IMR-90 (cell line): ENCODE measurements around the gene RND1. TPM values are rescaled to one million over a fixed set of nuclear protein-coding genes. Genes with fewer than 3 reads are reported as not detected.

Experiments used
- ATAC-seq: fragments of 200-7000 bp; cut with Tn5 transposase; 2 replicates; pipeline ENCODE4 v1.9.1; 2020; ENCODE audit warnings: low read depth, mild to moderate bottlenecking, moderate library complexity
- BruUV-seq: library from RNA; stranded (reverse); fragments of 400-500 nt; replicated peaks from 2 replicates; lab custom pipeline; 2021; lab: Mats Ljungman, UMichigan
- CTCF ChIA-PET: fragments of 300-600 bp; formaldehyde crosslinking; extraction: SDS; loops from one replicate; lab custom pipeline; 2021; ENCODE audit warnings: antibody characterized with exemption; lab: Yijun Ruan, JAX
- POLR2A ChIA-PET: fragments of 300-600 bp; sonication (Branson Sonifier 250); formaldehyde crosslinking; loops from one replicate; lab custom pipeline; 2022; ENCODE audit warnings: antibody characterized with exemption; ENCODE audit not compliant: unreplicated experiment; lab: Charles Lee
- DNase-seq: peaks from one replicate; pipeline ENCODE4 v3.0.0; 2013
- H2AFZ ChIP-seq: replicated peaks from 2 replicates; pipeline ENCODE3; 2013; ENCODE audit warnings: low read length, mild to moderate bottlenecking; ENCODE audit not compliant: poor library complexity
- H2AK5ac ChIP-seq: 2 replicates; pipeline ENCODE4 v1.6.1; 2013; ENCODE audit warnings: low read depth, low read length, inconsistent platforms
- H2AK9ac ChIP-seq: replicated peaks from 2 replicates; pipeline ENCODE3; 2013; ENCODE audit warnings: mild to moderate bottlenecking, low read depth, low read length, moderate library complexity; ENCODE audit not compliant: poor library complexity
- H2BK120ac ChIP-seq: 2 replicates; pipeline ENCODE4 v1.6.1; 2013; ENCODE audit warnings: low read depth, low read length, inconsistent platforms
- H2BK15ac ChIP-seq: 3 replicates; pipeline ENCODE4 v1.6.1; 2013; ENCODE audit warnings: low read depth, low read length, inconsistent platforms
- H2BK20ac ChIP-seq: 2 replicates; pipeline ENCODE4 v1.6.1; 2013; ENCODE audit warnings: low read depth, mild to moderate bottlenecking, inconsistent platforms, low read length, moderate library complexity
- H2BK5ac ChIP-seq: 2 replicates; pipeline ENCODE4 v1.6.1; 2013; ENCODE audit warnings: mild to moderate bottlenecking, low read depth, low read length, inconsistent platforms; ENCODE audit not compliant: poor library complexity, severe bottlenecking
- H3K14ac ChIP-seq: replicated peaks from 2 replicates; pipeline ENCODE4 v1.6.1; 2013; ENCODE audit warnings: low read depth, low read length, inconsistent platforms
- H3K18ac ChIP-seq: 2 replicates; pipeline ENCODE4 v1.6.1; 2013; ENCODE audit warnings: low read depth, low read length, control low read depth
- H3K23ac ChIP-seq: 2 replicates; pipeline ENCODE4 v1.6.1; 2013; ENCODE audit warnings: low read depth, low read length, inconsistent platforms
- H3K27ac ChIP-seq: 2 replicates; pipeline ENCODE4 v1.5.1; 2013; ENCODE audit warnings: mild to moderate bottlenecking, control low read depth, low read length; ENCODE audit not compliant: insufficient read depth
- H3K27me3 ChIP-seq: 2 replicates; pipeline ENCODE4 v1.6.1; 2013; ENCODE audit warnings: low read length; ENCODE audit not compliant: control insufficient read depth, insufficient read depth
- H3K36me3 ChIP-seq: 2 replicates; pipeline ENCODE4 v1.6.1; 2013; ENCODE audit warnings: low read length, mixed read lengths; ENCODE audit not compliant: control insufficient read depth, insufficient read depth
- H3K4ac ChIP-seq: 2 replicates; pipeline ENCODE4 v1.6.1; 2013; ENCODE audit warnings: low read depth, low read length, inconsistent platforms
- H3K4me1 ChIP-seq: 2 replicates; pipeline ENCODE4 v1.6.1; 2013; ENCODE audit warnings: low read length, mixed read lengths; ENCODE audit not compliant: control insufficient read depth, insufficient read depth
- H3K4me2 ChIP-seq: 2 replicates; pipeline ENCODE4 v1.6.1; 2013; ENCODE audit warnings: low read depth, mild to moderate bottlenecking, control low read depth, low read length, moderate library complexity
- H3K4me3 ChIP-seq: 2 replicates; pipeline ENCODE4 v1.5.1; 2013; ENCODE audit warnings: low read depth, mild to moderate bottlenecking, control low read depth, low read length, moderate library complexity; ENCODE audit not compliant: insufficient read depth
- H3K56ac ChIP-seq: 2 replicates; pipeline ENCODE4 v1.6.1; 2013; ENCODE audit warnings: low read length, inconsistent platforms; ENCODE audit not compliant: insufficient read depth; ENCODE audit errors: extremely low read depth
- H3K79me1 ChIP-seq, 2 experiments: 2 replicates each; pipeline ENCODE4 v1.6.1; 2013; ENCODE audit warnings: low read length in 2 of 2, inconsistent platforms in 1 of 2, low read depth in 1 of 2
- H3K9ac ChIP-seq: 2 replicates; pipeline ENCODE4 v1.6.1; 2013; ENCODE audit warnings: low read depth, low read length, control low read depth
- H3K9me1 ChIP-seq: 2 replicates; pipeline ENCODE4 v1.6.1; 2013; ENCODE audit warnings: low read length, inconsistent platforms; ENCODE audit not compliant: insufficient read depth
- H3K9me3 ChIP-seq: 2 replicates; pipeline ENCODE4 v1.6.1; 2013; ENCODE audit warnings: low read length; ENCODE audit not compliant: control insufficient read depth, insufficient read depth
- H4K20me1 ChIP-seq: 2 replicates; pipeline ENCODE4 v1.6.1; 2013; ENCODE audit warnings: low read length, inconsistent platforms; ENCODE audit not compliant: insufficient read depth
- H4K5ac ChIP-seq: 2 replicates; pipeline ENCODE4 v1.6.1; 2013; ENCODE audit warnings: mild to moderate bottlenecking, low read depth, low read length, control low read depth
- H4K8ac ChIP-seq, 2 experiments: 2 replicates each; pipeline ENCODE4 v1.6.1; 2013; ENCODE audit warnings: low read depth in 2 of 2, low read length in 2 of 2, control low read depth in 1 of 2, inconsistent platforms in 1 of 2
- H4K91ac ChIP-seq: 2 replicates; pipeline ENCODE4 v1.6.1; 2013; ENCODE audit warnings: low read depth, low read length, inconsistent platforms; ENCODE audit not compliant: insufficient read depth
- BHLHE40 ChIP-seq: fragments of 150-350 bp; IDR thresholded peaks from 2 replicates; pipeline ENCODE4 v1.6.1; 2016; ENCODE audit warnings: mild to moderate bottlenecking, low read depth, low read length
- CEBPB ChIP-seq: IDR thresholded peaks from 2 replicates; pipeline ENCODE4 v1.6.1; 2012; ENCODE audit warnings: low read depth, low read length, improper control_type of control experiment
- MAFK ChIP-seq: IDR thresholded peaks from 2 replicates; pipeline ENCODE4 v1.6.1; 2012; ENCODE audit warnings: low read depth, low read length, improper control_type of control experiment
- MAZ ChIP-seq: IDR thresholded peaks from 2 replicates; pipeline ENCODE4 v1.6.1; 2012; ENCODE audit warnings: low read depth, mild to moderate bottlenecking, low read length, improper control_type of control experiment, moderate library complexity, borderline replicate concordance
- NFE2L2 ChIP-seq: fragments of 150-350 bp; IDR thresholded peaks from 2 replicates; pipeline ENCODE4 v1.6.1; 2016; ENCODE audit warnings: low read depth, mild to moderate bottlenecking, low read length
- POLR2A ChIP-seq: IDR thresholded peaks from 2 replicates; pipeline ENCODE4 v1.6.1; 2012; ENCODE audit warnings: mild to moderate bottlenecking, low read depth, low read length
- RAD21 ChIP-seq: IDR thresholded peaks from 2 replicates; pipeline ENCODE4 v1.6.1; 2012; ENCODE audit warnings: low read length, improper control_type of control experiment
- RCOR1 ChIP-seq: IDR thresholded peaks from 2 replicates; pipeline ENCODE4 v1.6.1; 2012; ENCODE audit warnings: mild to moderate bottlenecking, low read length, improper control_type of control experiment; ENCODE audit not compliant: insufficient replicate concordance
- SMC3 ChIP-seq: fragments of 150-350 bp; IDR thresholded peaks from 2 replicates; pipeline ENCODE4 v1.6.1; 2016; ENCODE audit warnings: low read depth, mild to moderate bottlenecking, antibody characterized with exemption, low read length, moderate library complexity
- WGBS, 2 experiments: methylation state at CpG; one replicate each; pipeline versions ENCODE4 v1.1.5 to v1.1.7; 2013; ENCODE audit warnings: missing lambda C conversion rate in 2 of 2; ENCODE audit not compliant: insufficient read length in 1 of 2; ENCODE audit errors: extremely low coverage in 2 of 2; 5-methylcytosine and 5-hydroxymethylcytosine counted together
- dilution Hi-C: fragments of 300-500 bp; cut with HindIII; formaldehyde crosslinking; loops from one replicate; pipeline ENCODE4 v1.14.3; 2018; ENCODE audit warnings: low sequenced_read_pairs; ENCODE audit not compliant: unreplicated experiment
- in situ Hi-C: fragments of 300-500 bp; cut with MboI; formaldehyde crosslinking; loops from 3 replicates; pipeline ENCODE4 v1.14.3; 2019; ENCODE audit warnings: low sequenced_read_pairs, inconsistent platforms, mixed read lengths
- intact Hi-C: fragments of 100-400 bp; cut with micrococcal nuclease; formaldehyde crosslinking; loops from 2 replicates; pipeline ENCODE4 v1.10.0; 2022
- polyA plus RNA-seq, 3 experiments: library from polyadenylated mRNA; depleted of rRNA; stranded (reverse); fragments of >200 nt; gene quantifications; 2 replicates each; pipeline ENCODE4 v1.2.3, GENCODE V29; 2012; ENCODE audit warnings: low replicate concordance in 1 of 3
- total RNA-seq: library from RNA; depleted of rRNA; stranded (reverse); fragments of >200 nt; gene quantifications from 2 replicates; pipeline ENCODE4 v1.2.3, GENCODE V29; 2012
- TF ChIP-seq, protein P1 (sequence below): fragments of 150-350 bp; IDR thresholded peaks from 2 replicates; pipeline ENCODE4 v1.6.1; 2017; ENCODE audit warnings: mild to moderate bottlenecking, antibody characterized with exemption, low read length, low read depth
- TF ChIP-seq, protein P2 (sequence below): conservative IDR thresholded peaks from 2 replicates; pipeline ENCODE4 v1.5.1; 2012; ENCODE audit warnings: mild to moderate bottlenecking, low read depth, low read length, improper control_type of control experiment
- TF ChIP-seq, protein P3 (sequence below): fragments of 150-350 bp; IDR thresholded peaks from 2 replicates; pipeline ENCODE4 v1.6.1; 2016; ENCODE audit warnings: low read depth, mild to moderate bottlenecking, low read length, moderate library complexity, borderline replicate concordance

The RND1 gene
- total and polyA plus RNA-seq, 2 of the 4 experiments (the other 2 are of a cell fraction) = under 0.01 to 0.21 TPM

DNA sequence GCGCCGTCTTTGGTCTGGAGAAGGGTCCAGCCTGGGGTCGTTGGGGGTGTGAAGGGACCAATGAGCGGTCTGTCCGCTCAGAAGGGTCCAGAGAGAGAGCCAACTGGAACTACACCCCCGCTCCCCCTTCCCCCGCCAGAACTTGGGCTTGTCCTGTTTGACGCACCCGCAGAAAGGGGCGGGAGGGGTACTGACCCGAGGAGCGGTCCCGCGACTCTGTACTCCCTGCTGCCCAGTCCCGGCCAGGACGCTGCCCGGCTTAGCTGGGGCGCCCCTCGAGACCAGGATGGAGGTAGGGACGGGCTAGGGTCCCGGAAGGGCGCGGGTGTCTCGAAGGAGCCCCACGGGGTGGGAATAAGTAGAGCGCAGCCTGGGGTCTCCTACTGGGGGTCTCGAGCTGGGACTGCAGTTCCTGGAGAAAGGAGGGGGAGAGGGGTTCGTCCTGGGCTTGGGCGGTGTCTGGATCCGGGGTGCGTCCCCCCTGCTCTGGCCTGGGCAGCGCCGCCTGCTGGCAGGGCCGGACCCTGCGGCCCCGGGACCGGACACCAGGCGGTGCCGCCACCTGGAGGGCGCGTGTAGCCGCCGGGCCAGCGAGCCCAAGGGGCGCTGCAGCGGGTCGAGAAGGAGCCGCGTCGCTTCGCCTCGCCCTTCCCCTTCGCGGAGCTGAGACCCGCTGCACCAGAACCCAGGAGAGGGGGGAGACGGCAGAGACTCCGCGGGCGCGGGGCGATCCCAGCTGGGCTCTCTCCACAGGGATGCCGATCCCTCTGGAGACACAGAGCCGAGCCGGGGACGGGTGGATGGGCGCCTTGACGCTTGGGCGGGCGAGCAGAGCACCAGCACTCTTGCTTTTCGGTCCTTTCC is 51.2 kb downstream of the RND1 start:
- Histone ChIP-seq H3K9me3 (no peaks in the 10 kb centered on the region), H4K8ac (peak overlapping the region; percentile 73 to 98), H4K91ac (peak overlapping the region; percentile 95), H4K5ac (peak overlapping the region; percentile 75), H4K20me1 (0 out of 2 replicates have a peak, but pooled peaks cover 4% of the 10 kb centered on the region), H3K9me1 (peaks cover 41% of the 10 kb centered on the region), H3K36me3 (no peaks in the 10 kb centered on the region), H3K14ac (peak overlapping the region; percentile 95), H2BK120ac (peak overlapping the region; percentile 79), H3K23ac (peak overlapping the region; percentile 86), H2AK5ac (peak overlapping the region; percentile 99), H2AFZ (peak overlapping the region; percentile 96), H3K4me3 (peak overlapping the region; percentile 55), H3K27ac (peak overlapping the region; percentile 97), H3K18ac (peak overlapping the region; percentile 70), H3K4me2 (peak overlapping the region; percentile 91), H3K27me3 (no peaks in the 10 kb centered on the region), H2BK20ac (peak overlapping the region; percentile 55; the same call in 1 of the 2 replicates), H3K79me1 (peaks cover 36 to 81% of the 10 kb centered on the region in 2 experiments), H2BK15ac (peak overlapping the region; percentile 80; the same call in 2 of the 3 replicates), H2BK5ac (peak overlapping the region; percentile 95), H3K9ac (peak overlapping the region; percentile 93), H3K56ac (peak overlapping the region; percentile 95), H3K4me1 (peaks cover 39% of the 10 kb centered on the region), H2AK9ac (peak overlapping the region; percentile 94), H3K4ac (peak overlapping the region; percentile 94)
- DNase-seq (peak; percentile 75), ATAC-seq (peak; percentile 52)
- intact Hi-C loops = loop anchor here (1.0 to 5.0 kb wide), 2 partner anchors 61 to 617 kb away; no protein-coding TSS in a partner anchor
- BruUV-seq = TSS peak; percentile 39
- in situ Hi-C loops = no loop called here
- 0% methylated on average over 20 of the region's 70 CpGs; no CpG with 5 or more reads in 1 of the 2 experiments for WGBS, 2 experiments
- ChIA-PET CTCF (interaction anchor here (0.5 to 3.1 kb wide), 10 partner anchors 12 to 72 kb away, joined by 3 to 11 read pairs (median 6); no protein-coding TSS in a partner anchor), POLR2A (no interaction called here)
- dilution Hi-C loops = no loop called here
- TF ChIP-seq SMC3 = peak; percentile 76
- TF ChIP-seq POLR2A = 0 out of 2 replicates have a peak, but pooled peaks have one; percentile 22
- TF ChIP-seq RAD21 = peak; percentile 64
- TF ChIP-seq, protein P1, sequence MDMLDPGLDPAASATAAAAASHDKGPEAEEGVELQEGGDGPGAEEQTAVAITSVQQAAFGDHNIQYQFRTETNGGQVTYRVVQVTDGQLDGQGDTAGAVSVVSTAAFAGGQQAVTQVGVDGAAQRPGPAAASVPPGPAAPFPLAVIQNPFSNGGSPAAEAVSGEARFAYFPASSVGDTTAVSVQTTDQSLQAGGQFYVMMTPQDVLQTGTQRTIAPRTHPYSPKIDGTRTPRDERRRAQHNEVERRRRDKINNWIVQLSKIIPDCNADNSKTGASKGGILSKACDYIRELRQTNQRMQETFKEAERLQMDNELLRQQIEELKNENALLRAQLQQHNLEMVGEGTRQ = no peak
- TF ChIP-seq, protein P2, sequence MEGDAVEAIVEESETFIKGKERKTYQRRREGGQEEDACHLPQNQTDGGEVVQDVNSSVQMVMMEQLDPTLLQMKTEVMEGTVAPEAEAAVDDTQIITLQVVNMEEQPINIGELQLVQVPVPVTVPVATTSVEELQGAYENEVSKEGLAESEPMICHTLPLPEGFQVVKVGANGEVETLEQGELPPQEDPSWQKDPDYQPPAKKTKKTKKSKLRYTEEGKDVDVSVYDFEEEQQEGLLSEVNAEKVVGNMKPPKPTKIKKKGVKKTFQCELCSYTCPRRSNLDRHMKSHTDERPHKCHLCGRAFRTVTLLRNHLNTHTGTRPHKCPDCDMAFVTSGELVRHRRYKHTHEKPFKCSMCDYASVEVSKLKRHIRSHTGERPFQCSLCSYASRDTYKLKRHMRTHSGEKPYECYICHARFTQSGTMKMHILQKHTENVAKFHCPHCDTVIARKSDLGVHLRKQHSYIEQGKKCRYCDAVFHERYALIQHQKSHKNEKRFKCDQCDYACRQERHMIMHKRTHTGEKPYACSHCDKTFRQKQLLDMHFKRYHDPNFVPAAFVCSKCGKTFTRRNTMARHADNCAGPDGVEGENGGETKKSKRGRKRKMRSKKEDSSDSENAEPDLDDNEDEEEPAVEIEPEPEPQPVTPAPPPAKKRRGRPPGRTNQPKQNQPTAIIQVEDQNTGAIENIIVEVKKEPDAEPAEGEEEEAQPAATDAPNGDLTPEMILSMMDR = peak; percentile 100
- peak; percentile 89 for TF ChIP-seq MAZ
- TF ChIP-seq MAFK = no peak
- no peak for TF ChIP-seq RCOR1
- TF ChIP-seq, protein P3, sequence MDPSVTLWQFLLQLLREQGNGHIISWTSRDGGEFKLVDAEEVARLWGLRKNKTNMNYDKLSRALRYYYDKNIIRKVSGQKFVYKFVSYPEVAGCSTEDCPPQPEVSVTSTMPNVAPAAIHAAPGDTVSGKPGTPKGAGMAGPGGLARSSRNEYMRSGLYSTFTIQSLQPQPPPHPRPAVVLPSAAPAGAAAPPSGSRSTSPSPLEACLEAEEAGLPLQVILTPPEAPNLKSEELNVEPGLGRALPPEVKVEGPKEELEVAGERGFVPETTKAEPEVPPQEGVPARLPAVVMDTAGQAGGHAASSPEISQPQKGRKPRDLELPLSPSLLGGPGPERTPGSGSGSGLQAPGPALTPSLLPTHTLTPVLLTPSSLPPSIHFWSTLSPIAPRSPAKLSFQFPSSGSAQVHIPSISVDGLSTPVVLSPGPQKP = no peak
- TF ChIP-seq NFE2L2 = no peak
- no peak for TF ChIP-seq CEBPB
- 0 out of 2 replicates have a peak, but pooled peaks have one; percentile 26 for TF ChIP-seq BHLHE40
